GM21423 (cell line): ENCODE measurements around the gene CEP72.
A peak's percentile ranks its signal among the peaks of the same experiment; 100 is the strongest.
"Not testable (repeated sequence)": the region's sequence is repeated elsewhere in the genome, so short reads cannot be mapped to it uniquely, and the experiment has no call there.

Experiments
- ATAC-seq: cut with Tn5 transposase; IDR thresholded peaks from one replicate; pipeline ENCODE4 v1.9.1; 2021; ENCODE audit warnings: mild to moderate bottlenecking, moderate library complexity; ENCODE audit not compliant: unreplicated experiment

The CEP72 gene

DNA sequence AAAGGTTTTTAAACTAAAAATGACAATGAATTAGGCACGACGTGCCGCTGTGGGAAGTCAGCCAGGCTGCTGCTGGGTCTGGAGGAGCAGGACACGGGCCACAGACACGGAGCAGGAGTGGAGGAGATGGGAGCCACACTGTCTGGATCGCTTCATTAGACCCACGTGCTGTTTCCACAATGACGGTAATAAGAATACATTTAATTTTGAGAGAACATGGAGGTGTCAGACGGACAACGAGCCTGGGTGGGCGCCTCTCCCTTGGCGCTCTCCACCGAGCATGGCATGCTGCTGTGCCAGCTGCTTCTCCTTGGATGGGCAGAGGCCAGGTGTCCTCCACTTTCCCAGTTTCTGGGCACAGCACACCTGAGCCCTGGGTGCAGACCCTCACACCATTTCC lies 68.7 kb downstream of the CEP72 start:
- ATAC-seq = not testable (repeated sequence)

DNA sequence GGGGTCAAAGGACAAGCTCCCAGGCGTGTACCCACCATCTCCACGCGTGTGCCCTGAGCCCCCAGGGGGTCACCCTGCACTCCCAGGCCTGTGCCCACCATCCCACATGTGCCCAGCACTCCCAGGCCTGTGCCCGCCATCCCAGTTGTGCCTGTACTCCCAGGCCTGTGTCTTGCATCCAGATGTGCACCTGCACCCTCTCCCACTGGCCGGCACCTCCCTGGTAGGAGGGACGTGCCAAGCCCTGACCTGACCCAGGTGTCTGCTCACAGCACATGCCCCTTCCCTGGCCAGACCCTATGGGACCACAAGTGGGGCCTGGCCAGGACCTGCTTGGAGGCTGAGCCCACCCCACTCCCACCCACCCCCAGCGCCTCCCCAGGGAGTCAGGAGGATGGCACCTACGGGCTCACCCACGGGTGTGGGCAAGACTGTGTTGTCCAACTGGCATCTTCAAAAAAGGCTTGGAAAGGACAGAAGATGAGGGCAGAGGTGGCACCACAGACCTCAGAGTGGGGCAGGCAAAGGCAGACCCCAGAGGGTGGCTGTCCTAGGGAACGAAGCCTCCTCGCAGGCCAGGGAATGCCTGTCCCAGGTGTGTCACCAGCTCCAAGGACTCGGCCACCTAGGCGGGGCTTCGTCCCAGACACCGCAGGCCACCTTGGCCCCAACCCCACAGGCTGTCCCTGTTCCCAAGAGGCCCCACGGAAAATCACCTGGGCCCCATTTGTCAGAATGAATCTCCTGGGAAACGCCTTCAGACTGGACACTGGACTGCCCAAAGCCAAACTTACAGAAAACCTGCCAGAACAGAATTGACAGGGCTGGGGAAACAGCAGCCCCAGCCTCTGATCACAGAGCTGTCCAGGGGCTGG lies 69.4 kb downstream of the CEP72 start:
- ATAC-seq = not testable (repeated sequence)

DNA sequence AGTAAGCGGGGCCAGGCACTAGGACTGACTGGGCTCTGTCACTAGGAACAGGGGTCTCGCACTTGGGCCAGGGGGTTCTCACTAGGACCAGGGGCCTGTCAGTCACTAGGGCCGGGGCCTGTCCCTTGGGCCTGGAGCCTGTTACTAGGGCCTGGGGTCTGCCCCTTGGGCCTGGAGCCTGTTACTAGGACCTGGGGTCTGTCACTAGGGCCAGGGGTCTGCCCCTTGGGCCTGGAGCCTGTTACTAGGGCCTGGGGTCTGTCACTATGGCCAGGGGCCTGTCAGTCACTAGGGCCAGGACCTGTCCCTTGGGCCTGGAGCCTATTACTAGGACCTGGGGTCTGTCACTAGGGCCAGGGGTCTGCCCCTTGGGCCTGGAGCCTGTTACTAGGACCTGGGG lies 70.1 kb downstream of the CEP72 start:
- not testable (repeated sequence) for ATAC-seq

DNA sequence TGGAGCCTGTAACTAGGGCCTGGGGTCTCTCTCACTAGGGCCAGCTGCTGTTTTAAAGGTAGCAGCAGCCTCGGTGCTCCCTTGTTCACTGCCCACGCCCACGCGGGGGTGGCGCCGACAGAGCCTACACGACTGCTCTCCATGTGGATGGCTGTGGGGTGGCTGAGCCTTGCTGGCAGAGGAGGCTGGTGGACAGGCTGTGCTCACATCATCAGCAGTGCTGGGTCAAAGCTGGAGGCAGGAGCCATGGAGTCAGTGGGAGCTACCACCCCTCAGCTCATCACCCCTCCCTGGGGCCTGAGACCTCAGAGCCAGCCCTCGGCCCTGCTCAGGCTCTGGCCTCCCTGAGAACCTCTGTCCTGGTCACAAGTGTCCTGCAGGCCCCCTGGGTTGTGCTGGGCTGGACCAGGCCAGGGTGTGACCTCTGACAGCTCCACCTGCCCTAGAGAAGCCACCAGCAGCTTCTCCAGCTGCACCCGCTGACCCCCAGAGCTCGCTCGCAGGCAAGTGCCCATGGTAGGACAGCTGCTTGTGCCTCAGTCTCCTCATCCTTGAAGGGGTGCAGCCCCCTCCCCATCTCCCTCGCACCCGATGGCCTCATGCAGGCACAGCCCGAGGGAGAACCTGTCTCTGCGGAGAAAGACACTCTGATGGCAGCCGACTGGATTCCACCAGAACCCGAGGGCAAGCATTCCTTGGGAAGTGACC lies 70.7 kb downstream of the CEP72 start:
- not testable (repeated sequence) for ATAC-seq

DNA sequence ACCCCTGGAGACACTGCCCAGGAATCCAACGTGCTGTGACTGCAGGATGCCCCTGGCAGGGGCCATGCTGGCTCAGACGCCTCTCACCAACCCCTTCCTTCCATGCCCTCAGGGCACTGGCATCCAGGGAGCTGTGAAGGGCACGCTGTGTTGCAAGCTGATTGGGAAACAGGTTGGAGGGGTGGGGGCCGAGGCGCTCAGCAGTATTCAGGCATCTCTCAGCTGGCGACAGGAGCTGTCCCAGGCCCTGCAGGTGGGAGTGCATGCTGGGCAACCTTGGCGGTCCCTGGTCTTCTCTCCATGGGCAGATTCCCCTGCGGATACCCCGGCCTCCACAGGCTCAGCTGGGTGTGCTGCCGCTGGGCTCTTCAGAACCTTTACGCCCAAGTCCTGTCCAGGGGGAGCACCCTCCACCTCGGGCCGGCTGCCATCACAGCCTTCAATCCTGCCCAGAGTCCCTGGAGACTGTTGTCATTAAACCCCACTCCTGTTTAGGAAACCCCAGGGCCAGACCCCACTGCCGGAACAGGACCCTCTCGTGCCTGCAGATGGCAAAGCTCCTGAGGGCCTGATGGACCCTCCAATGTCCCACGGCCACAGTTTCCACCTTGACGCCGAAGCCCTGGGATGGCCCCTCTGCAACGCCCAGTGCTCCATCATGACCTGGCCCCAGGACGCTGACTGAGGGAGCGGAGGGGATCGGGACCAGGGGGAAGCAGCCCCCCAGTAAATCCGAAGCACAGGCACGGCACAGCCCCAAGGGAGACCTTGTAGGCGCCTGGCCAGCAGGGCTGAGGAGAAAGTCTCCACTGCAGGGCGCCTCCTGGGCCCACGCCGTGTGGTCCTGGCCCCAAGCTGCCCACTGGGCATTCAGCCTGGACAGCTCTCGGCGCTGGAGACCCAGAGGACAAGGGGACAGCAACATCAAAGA lies 71.7 kb downstream of the CEP72 start:
- ATAC-seq = no peak

DNA sequence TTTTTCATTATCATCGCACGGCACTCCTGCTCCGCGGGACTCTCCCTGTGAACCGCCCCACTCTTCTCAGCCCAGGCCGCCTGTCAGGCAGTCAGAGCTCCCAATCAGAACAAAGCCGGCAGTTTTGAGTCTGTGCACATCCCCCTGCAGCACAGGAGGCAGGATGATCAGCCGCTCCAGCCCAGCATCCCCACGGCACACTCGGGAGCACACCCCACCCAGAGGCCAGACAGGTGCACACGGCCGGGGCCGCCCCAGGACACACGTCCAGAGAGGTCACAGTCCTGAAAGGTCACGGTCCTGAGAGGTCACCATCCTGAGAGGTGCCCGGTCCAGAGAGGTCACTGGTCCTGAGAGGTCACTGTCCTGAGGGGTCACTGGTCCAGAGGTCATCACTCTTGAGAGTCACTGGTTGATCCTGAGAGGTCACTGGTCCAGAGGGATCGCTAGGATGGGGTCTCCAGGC lies 72.6 kb downstream of the CEP72 start:
- ATAC-seq = no peak

DNA sequence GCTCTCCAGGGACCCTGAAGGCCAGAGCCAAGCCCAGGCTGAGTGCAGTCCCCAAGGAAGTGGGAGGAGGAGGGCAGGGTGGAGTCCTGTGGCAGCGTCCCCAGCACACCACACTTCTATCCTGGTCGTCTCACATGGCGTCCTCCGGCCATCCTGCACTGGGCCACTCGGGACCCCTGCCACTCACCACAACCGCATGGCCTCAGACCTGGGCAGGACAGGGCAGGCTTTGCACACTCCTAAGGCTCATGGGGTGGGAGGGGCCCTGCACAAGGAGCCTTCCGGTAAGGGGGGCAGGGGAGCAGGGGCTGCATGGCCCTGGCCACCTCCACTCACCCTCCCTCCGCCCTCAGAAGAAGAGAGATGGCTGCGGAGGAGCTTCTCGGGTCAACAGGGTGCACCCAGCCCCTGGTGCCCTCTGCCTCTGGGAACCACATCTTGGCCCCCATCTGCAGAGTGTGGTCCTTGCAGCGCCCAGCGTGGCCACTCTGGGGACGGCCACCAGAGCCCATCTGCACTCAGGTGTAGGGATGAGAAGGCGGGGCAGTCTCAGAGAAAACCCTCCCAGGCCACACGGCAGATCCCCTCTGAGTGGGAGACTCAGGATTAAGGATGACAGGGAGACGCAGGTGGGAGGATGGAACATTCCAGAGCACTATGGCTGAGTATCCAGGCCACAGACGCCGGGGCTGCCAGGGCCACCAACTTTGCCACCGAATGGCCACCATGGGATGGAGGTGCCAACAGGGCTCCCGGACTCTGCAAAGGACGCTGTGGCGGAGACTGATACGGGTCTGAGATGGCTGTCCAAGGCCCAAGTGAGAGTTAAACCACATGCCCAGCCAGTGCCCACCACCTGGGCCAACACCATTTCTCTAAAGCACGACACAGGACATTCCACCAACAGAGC lies 73.4 kb downstream of the CEP72 start:
- no peak for ATAC-seq

DNA sequence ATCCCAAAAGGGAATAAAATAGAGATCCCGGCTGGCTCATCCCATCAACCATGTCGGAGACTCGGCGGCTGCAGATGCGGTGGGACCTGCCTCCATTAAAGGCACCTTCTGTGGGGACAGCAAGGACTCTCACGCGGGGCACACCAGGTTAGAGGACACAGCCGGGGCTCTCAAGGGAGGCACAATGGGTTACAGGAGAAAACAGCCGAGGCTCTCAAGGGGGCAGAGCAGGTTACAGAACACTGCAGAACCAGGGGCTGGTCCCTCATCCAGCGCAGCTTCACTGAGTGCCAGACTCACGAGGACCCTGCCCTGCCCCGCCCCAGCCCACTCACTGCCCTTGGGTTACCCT lies 74.0 kb downstream of the CEP72 start:
- ATAC-seq = not testable (repeated sequence)

DNA sequence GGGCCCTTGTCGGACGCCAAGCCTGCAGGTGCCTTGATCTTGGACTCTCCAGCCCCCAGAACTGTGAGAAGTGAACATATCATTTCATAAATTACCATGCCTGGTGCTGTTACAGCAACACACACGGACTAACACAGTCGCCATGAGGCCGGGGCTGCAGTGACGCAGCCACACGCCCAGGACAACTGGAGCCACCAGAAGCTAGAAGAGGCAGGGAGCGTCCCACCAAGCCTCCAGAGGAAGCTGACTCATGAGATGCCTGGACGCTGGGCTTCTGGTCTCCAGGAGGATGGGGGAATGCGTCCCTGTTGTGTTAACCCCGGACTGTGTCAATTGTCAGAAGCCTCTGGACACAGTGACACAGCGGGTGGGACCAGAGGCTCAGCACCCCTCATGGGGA lies 74.8 kb downstream of the CEP72 start:
- ATAC-seq = not testable (repeated sequence)

DNA sequence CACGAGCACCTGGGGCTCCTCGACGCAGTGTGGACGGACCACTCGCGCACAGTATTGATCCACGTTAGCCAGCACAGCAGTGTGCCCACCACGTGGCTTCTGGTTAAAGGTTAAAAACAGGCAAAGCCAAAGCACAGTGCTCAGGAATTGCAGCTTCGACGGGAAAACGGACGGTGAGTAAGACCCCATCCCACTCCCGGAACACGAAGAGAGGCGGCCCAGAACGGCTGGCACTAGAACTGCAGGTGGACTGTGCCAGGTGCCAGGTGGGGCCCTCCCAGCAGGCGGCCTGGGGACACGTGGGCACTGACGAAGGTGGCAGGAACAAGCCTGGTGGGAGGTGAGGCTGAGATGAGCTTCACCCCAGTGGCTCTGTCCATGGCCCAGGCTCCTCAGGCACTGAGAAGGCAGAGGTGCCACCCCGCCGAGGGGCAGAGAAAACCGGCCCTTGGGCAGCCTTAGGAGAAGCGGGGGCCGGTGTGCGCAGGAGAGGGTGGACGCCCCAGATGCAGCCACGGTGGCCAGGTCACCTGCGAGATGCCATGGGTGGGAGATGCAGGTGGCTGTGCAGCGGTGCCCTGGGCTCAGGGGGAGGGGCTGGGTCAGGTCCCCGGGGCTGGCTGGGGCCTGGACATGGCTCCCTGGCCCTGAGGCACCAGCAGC lies 76.3 kb downstream of the CEP72 start:
- ATAC-seq = not testable (repeated sequence)

DNA sequence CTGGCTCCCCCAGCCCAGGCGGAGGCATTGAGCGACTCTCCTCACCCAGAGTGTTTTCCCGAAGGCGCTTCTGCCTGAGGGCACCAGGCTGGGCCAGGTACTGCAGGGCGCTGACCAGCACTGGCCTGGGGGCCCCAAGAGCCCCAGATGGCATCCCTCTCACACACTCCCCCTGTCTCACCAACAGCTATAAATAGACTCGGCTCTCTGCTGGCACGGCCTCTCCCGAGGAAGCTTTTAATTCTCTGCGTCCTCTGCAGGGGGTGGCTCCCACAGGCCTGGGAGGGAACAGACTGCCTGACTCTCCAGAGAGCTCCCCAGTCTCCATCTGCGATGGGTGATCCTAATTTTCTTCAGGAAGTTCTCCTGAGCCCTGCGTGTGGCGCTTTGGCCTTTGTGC lies 78.2 kb downstream of the CEP72 start:
- not testable (repeated sequence) for ATAC-seq

DNA sequence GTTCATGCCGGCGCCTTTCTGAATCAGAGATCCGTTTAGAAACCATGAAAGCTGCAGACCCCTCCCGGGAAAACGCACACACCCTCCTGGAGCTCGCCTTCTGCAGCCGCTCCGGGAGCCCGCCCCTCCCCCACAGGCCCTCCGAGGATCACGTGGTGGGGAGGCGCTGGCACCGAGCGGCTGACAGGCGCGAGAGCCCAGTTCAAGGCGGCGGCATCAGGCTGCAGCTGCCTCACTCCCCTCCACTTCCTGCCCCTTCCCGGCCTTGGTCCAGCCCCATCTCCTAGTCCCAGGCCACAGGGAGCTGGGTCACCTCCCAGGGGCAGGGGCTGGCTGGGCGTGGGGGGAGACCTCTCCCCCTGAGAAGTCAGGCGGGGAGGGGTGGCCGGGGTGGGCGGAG lies 78.9 kb downstream of the CEP72 start:
- not testable (repeated sequence) for ATAC-seq

DNA sequence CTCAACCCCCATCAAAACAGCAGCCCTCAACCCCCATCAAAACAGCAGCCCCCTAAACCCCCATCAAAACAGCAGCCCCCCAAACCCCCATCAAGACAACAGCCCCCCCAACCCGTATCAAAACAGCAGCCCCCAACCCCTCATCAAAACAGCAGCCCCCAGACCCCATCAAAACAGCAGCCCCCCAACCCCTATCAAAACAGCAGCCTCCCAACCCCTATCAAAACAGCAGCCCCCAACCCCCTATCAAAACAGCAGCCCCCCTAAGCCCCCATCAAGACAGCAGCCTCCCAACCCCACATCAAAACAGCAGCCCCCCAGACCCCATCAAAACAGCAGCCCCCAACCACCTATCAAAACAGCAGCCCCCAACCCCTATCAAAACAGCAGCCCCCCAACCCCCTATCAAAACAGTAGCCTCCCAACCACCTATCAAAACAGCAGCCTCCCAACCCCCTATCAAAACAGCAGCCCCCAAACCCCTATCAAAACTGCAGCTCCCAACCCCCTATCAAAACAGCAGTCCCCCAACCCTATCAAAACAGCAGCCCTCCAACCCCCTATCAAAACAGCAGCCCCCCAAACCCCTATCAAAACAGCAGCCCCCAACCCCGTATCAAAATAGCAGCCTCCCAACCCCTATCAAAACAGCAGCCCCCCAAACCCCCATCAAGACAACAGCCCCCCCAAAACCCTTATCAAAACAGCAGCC lies 79.8 kb downstream of the CEP72 start:
- ATAC-seq = no peak

DNA sequence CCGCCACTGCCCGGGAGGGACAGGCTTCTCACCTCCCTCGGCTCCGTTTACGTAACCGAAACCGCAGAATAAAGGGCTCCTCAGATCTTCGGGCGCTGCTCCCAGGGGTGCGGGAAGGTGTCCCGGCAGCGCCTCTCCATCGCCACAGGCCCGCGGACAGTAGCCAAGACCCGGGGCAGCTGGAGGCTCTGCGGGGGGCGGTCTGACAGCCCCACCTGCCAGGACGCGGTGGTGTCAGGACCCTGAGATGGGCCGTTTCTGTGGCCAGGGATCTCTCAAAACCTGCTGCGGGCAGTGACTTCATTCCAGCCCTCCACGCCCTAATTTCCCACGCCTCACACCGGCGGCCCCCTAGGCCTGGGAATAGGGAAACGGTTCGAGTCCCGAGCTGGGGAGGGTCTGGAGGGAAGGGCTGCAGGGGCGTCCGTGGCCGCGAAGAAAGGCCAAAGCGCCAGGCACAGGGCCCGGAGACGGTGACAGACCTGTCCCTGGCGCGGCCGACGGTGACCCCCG lies 80.4 kb downstream of the CEP72 start:
- ATAC-seq = peak; percentile 13

DNA sequence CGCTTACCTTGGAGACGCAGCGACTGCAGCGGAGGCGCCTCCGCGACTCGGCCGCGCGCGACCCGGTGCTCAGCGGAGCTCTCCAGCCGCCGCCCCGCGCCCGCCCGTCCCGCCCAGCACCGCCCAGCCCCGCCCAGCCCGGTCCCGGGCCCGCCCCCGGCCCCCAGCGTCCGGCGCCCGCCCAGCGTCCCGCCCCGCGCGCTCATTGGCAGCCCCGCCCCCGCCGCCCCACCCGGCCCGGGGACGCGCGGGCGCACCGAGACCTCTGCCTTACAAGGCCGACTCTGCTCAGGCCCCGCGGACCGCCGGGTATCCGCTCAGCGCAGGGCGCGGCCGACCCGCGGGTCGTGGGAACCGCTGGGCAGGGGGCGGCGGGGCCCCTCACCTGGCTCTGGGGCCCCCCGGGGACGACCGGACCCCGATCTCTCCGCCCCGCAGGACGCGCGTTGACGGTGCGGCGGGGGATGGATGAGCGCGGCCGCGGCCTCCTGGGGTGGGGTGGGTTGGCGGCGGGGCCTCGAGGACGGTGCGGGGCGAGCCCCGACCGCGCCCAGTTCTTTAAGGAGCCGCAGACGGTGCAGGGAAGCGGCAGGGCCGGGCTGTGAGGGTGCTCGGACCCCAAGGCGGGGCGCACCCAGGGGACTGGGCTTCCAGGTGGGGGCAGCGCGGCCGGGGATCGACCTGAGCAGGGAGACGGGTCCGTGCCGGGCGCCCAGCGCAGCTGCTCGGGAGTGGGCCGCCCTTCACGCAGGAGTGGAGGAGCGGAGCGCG lies 81.3 kb downstream of the CEP72 start, which contains the start of gene TPPP:
TSS of gene TPPP (minus strand) at position 82 of the 771 bp plus-strand sequence. CDS start 15,292 bp downstream, outside the sequence.
- peak; percentile 79 for ATAC-seq

DNA sequence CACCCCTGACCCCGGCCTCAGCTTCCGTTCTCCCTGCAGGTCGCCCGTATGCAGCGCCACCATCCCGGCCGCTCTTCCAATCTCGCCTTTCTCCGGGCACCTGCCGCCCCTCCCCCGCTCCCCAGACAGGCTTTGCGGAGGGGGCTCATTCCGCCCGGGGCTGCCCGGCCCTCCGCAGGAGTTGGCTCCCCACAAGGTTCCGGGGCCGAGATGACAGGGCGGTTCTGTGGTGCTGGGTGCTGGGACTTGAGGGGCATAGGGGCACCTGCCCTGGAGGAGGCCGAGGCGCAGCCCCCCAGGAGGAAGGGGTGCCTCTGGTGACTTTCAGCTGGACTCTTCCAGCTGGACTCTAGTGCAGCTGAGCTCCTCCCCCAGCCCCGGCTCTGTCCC lies 81.9 kb downstream of the CEP72 start:
- not testable (repeated sequence) for ATAC-seq

DNA sequence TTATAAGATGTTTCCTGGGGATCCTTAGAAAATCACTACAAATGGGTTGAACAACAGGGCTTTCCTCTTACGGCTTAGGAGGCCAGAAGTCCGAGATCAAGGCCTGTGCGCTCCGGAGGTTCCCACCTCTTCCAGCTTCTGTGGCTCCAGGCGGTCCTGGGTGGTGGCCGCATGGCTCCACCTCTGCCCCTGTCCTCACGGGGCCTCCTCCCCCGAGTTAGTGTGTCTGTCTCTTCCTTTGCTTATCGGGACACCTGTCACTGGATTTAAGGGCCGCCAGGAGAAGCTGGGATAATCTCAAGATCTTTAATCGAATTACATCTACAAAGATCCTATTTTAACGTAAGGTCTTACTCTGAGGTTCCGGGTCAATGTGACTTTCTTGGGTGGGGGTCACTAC lies 83.3 kb downstream of the CEP72 start:
- ATAC-seq = not testable (repeated sequence)

DNA sequence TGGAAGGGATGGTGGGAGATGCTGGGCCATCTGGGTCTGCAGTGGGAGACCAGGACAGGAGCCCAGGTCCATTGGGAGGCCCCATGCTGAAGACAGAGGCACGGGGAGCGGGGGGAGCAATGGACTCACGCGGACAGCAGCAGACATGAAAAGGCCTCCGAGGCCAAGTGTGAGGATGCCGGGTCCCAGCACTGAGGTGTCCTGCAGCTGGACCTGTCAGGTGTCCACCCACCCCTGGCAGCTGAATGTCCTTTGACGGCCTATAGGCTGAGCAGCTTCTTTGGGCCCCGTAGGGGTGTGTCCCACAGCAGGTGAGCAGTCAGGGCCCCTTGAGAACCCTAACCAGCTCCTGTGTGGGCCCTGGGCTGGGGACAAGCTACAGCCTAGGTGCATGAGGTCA lies 84.1 kb downstream of the CEP72 start:
- ATAC-seq = not testable (repeated sequence)
